Renal cortex interstitium (tissue), 11 donors: ENCODE data around the gene CCM2. TPM values are rescaled to one million over a fixed set of nuclear protein-coding genes. Genes with fewer than 3 reads are reported as not detected.
"Not testable (repeated sequence)": the region's sequence is repeated elsewhere in the genome, so short reads cannot be mapped to it uniquely, and the experiment has no call there.

Experiments
- DNase-seq, 11 donors: peaks; one replicate each; pipeline ENCODE4 v3.0.0-alpha.2; 2013; ENCODE audit warnings: low read depth in 9 of 11, low spot score in 4 of 11; ENCODE audit errors: extremely low read depth in 1 of 11
- polyA plus RNA-seq, 3 donors: library from polyadenylated mRNA; unstranded; fragments of 120-200 nt; gene quantifications; one replicate each; pipeline ENCODE4 v1.2.1, GENCODE V29; 2013; ENCODE audit not compliant: insufficient read length in 3 of 3

CCM2 gene
- polyA plus RNA-seq, 3 donors: 23.8 to 32.9 (median 26.1) TPM

GRCh38 chr7:45100761-45101480 is 100.9 kb downstream of the CCM2 start:
- no peak for DNase-seq

- no peak for DNase-seq
Observed at GRCh38 chr7:45101748-45102147, 101.7 kb downstream of the CCM2 start.

GRCh38 chr7:45102785-45103712 is 103.0 kb downstream of the CCM2 start:
- DNase-seq: no peak

GRCh38 chr7:45103958-45104843 is 104.2 kb downstream of the CCM2 start:
- DNase-seq: no peak

- no peak for DNase-seq
Observed at GRCh38 chr7:45104844-45105587, 105.0 kb downstream of the CCM2 start.

- no peak for DNase-seq
Observed at GRCh38 chr7:45105588-45106188, 105.7 kb downstream of the CCM2 start.

GRCh38 chr7:45106820-45107219 is 106.8 kb downstream of the CCM2 start:
- no peak for DNase-seq

- no peak for DNase-seq
Observed at GRCh38 chr7:45107356-45107755, 107.4 kb downstream of the CCM2 start.

GRCh38 chr7:45108863-45109262 is 108.9 kb downstream of the CCM2 start:
- no peak for DNase-seq

- DNase-seq: peak; percentile 90 to 96 (median 94)
Observed at GRCh38 chr7:45111298-45112223, 111.6 kb downstream of the CCM2 start, which contains the start of gene TBRG4. TSS of gene TBRG4 (minus strand) at chr7:45111697. CDS start at chr7:45109237, 2,460 bp downstream.

GRCh38 chr7:45112648-45113047 is 112.6 kb downstream of the CCM2 start:
- DNase-seq: no peak

- DNase-seq: not testable (repeated sequence)
Observed at GRCh38 chr7:45114257-45114656, 114.3 kb downstream of the CCM2 start.

- DNase-seq: no peak
Observed at GRCh38 chr7:45114926-45115325, 114.9 kb downstream of the CCM2 start.

- DNase-seq: no peak
Observed at GRCh38 chr7:45116048-45116447, 116.0 kb downstream of the CCM2 start.

- no peak for DNase-seq
Observed at GRCh38 chr7:45117582-45117981, 117.6 kb downstream of the CCM2 start.

GRCh38 chr7:45118292-45118691 is 118.3 kb downstream of the CCM2 start:
- no peak for DNase-seq

GRCh38 chr7:45118889-45119331 is 118.9 kb downstream of the CCM2 start:
- peak in 1 of 11 donors; percentile 18 for DNase-seq
